Aorta (tissue), 5 donors: ENCODE results near the gene RNF180. TPM values are rescaled to one million over a fixed set of nuclear protein-coding genes. Genes with fewer than 3 reads are reported as not detected.

Experiments used
- ATAC-seq: fragments of 200-7000 bp; cut with Tn5 transposase; one replicate; pipeline ENCODE4 v1.9.1; 2022; ENCODE audit warnings: moderate library complexity; ENCODE audit not compliant: low FRiP score
- DNase-seq, 2 donors: peaks; one replicate each; pipeline ENCODE4 v3.0.0-alpha.2; 2020
- H3K27ac ChIP-seq, 2 donors: one replicate each; pipeline ENCODE4 v1.5.1; 2013; ENCODE audit warnings: low read length in 2 of 2, mild to moderate bottlenecking in 2 of 2, moderate library complexity in 2 of 2, control low read depth in 1 of 2, inconsistent platforms in 1 of 2, low read depth in 1 of 2
- H3K27me3 ChIP-seq, 2 donors: one replicate each; pipeline ENCODE4 v1.6.1; 2013; ENCODE audit warnings: control low read depth in 1 of 2, low read length in 1 of 2, mild to moderate bottlenecking in 1 of 2, moderate library complexity in 1 of 2; ENCODE audit not compliant: insufficient read depth in 2 of 2, control insufficient read depth in 1 of 2
- H3K36me3 ChIP-seq, 2 donors: one replicate each; pipeline ENCODE4 v1.6.1; 2013; ENCODE audit warnings: control low read depth in 1 of 2, low read length in 1 of 2, mild to moderate bottlenecking in 1 of 2; ENCODE audit not compliant: insufficient read depth in 2 of 2, control insufficient read depth in 1 of 2
- H3K4me1 ChIP-seq, 2 donors: one replicate each; pipeline ENCODE4 v1.6.1; 2013; ENCODE audit warnings: low read length in 2 of 2, control low read depth in 1 of 2, mild to moderate bottlenecking in 1 of 2, moderate library complexity in 1 of 2; ENCODE audit not compliant: insufficient read depth in 2 of 2, control insufficient read depth in 1 of 2
- H3K4me3 ChIP-seq, 2 donors: one replicate each; pipeline ENCODE4 v1.5.1; 2013; ENCODE audit warnings: low read length in 2 of 2, control low read depth in 1 of 2, mild to moderate bottlenecking in 1 of 2
- H3K9me3 ChIP-seq: one replicate; pipeline ENCODE4 v1.6.1; 2013; ENCODE audit warnings: mild to moderate bottlenecking, low read length; ENCODE audit not compliant: control insufficient read depth
- WGBS, 2 donors: extraction: QIAGEN DNeasy Blood & Tissue Kit; methylation state at CpG; one replicate each; pipeline ENCODE4 v1.1.7; 2013; 5-methylcytosine and 5-hydroxymethylcytosine counted together
- intact Hi-C, 2 donors: fragments of 100-400 bp; cut with DNase I; formaldehyde crosslinking; loops; one replicate each; pipeline versions ENCODE4 v1.14.2 to v1.15.0; 2022
- polyA plus RNA-seq, 2 donors: library from polyadenylated mRNA; stranded (reverse); fragments of 200-250 nt; gene quantifications; one replicate each; pipeline ENCODE4 v1.2.3, GENCODE V29; 2013
- total RNA-seq, 2 donors: library from RNA; stranded (reverse); fragmentation: NEBNext Ultra II Directional; extraction: Animal tissue kit (Norgen Biotek cat#: 25700); gene quantifications; one replicate each; pipeline ENCODE4 v1.2.1, GENCODE V29; 2021
- donor health status: healthy with polysubstance abuse.
- donor health status: Bipolar disorder and iron deficiency.
- donor health status: DM: no; HTN: no; CAD: no.
- donor health status: DM: no; HTN: no; CAD: no.
- donor health status: DM: yes; HTN: yes; CAD: no.

The RNF180 gene
- total and polyA plus RNA-seq, 4 donors = 6.1 to 44.5 (median 19.7) TPM

DNA sequence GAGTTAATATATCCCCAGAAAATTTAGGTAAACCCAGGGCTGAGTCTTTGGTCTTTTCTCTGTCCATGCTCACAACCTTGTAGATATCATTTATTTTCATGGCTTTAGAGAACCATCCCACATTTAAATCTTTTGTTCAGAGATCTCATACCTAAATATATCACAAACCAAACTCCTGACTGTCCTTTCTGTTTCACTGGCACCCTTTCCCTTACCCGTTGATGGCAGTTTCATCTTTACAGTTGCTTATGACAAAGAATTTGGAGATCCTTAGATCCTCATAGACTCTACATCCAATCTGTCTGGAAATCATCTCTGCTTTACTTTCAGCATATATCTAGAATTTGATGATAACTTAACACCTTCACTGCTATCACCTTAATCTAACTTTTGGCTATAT, 19.2 kb downstream of the RNF180 start:
- no peak for DNase-seq
- intact Hi-C loops = no loop called here
- no peak overlapping the region for H3K4me3 ChIP-seq
- H3K27ac ChIP-seq = no peak overlapping the region
- H3K36me3 ChIP-seq = no peaks in the 10 kb centered on the region
- H3K4me1 ChIP-seq = peaks cover 0 to 4% of the 10 kb centered on the region in 2 donors
- H3K27me3 ChIP-seq = no peaks in the 10 kb centered on the region
- no peaks in the 10 kb centered on the region for H3K9me3 ChIP-seq
- WGBS, 2 donors = 88 to 90% methylated on average over 1 of the region's 1 CpG
- ATAC-seq = no peak

- WGBS, 2 donors = 99 to 100% methylated on average over 1 of the region's 1 CpG
- Histone ChIP-seq H3K36me3 (no peaks in the 10 kb centered on the region), H3K4me1 (peaks cover 0 to 2% of the 10 kb centered on the region in 2 donors), H3K27me3 (no peaks in the 10 kb centered on the region), H3K4me3 (no peak overlapping the region), H3K9me3 (no peaks in the 10 kb centered on the region), H3K27ac (no peak overlapping the region)
- intact Hi-C loops = no loop called here
- no peak for DNase-seq
- ATAC-seq = no peak
These were observed 23.1 kb downstream of the RNF180 start for GRCh38 chr5:64188776-64189175.

DNA sequence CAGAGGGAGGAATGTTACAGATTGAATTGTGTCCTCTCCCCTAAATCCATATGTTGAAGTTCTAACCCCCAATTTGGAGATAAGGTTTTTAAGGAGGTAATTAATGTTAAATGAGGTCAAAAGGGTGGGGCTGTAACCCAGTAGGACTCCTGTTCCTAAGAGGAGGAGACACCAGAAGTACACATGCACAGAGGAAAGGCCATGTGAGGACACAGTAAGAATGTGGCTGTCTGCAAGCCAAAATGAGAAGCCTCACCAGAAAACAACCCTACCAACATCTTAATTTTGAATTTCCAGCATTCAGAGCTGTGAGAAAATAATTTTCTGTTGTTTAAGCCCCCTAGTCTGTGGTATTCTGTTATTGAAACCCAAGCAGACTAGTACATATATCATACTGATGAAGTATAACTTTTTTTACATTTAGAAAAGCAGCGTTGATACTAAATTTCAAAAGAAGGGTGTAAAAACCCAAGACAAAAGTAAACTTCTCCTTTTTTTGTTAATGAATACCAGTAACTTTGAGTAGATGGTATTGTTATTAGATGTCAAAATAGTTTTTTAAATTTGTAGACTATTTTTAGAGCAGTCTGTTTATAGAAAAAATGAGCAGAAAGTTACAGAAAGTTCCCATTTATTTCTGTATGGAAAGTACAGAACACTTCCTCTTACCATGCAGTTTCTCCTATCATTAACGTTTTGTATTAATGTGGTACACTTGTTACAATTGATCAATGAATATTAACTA, 25.1 kb downstream of the RNF180 start:
- H3K9me3 ChIP-seq = no peaks in the 10 kb centered on the region
- H3K27me3 ChIP-seq = no peaks in the 10 kb centered on the region
- peaks cover 1 to 2% of the 10 kb centered on the region in 2 donors for H3K4me1 ChIP-seq
- WGBS, 2 donors = 6 to 14% methylated on average over 2 of the region's 2 CpGs
- DNase-seq = no peak
- intact Hi-C loops = no loop called here
- no peaks in the 10 kb centered on the region for H3K36me3 ChIP-seq
- H3K4me3 ChIP-seq = no peak overlapping the region
- ATAC-seq = no peak
- no peak overlapping the region for H3K27ac ChIP-seq

DNA sequence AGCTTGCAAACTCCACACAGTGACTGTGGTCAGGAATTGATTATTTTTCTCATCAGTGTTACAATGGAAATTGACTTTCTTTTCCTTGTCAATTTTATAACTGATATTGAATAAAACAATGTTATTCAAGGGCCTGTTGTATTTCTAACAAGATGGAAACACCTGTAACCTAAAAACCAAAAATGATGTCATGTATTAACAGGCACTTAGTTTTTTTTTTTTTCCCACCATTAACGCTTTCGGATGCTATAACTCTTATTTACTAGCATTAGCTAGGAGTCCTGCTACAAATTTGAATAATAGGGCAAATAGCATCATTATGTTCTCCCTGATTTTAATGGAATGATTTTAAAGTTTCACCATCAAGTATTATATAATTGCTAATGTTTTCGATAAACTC, 30.3 kb downstream of the RNF180 start:
- WGBS, 2 donors = 98 to 99% methylated on average over 3 of the region's 3 CpGs
- no peak for ATAC-seq
- no peak overlapping the region for H3K27ac ChIP-seq
- intact Hi-C loops = no loop called here
- no peaks in the 10 kb centered on the region for H3K27me3 ChIP-seq
- no peaks in the 10 kb centered on the region for H3K9me3 ChIP-seq
- H3K4me3 ChIP-seq = no peak overlapping the region
- no peaks in the 10 kb centered on the region for H3K36me3 ChIP-seq
- DNase-seq = no peak
- peaks cover 0 to 6% of the 10 kb centered on the region in 2 donors for H3K4me1 ChIP-seq

- H3K27me3 ChIP-seq = no peaks in the 10 kb centered on the region
- no peak overlapping the region for H3K4me3 ChIP-seq
- 7 to 14% methylated on average over 1 of the region's 1 CpG for WGBS, 2 donors
- intact Hi-C loops = no loop called here
- no peak for DNase-seq
- H3K36me3 ChIP-seq = no peaks in the 10 kb centered on the region
- no peak for ATAC-seq
- no peak overlapping the region for H3K27ac ChIP-seq
- H3K9me3 ChIP-seq = no peaks in the 10 kb centered on the region
- H3K4me1 ChIP-seq = peaks cover 0 to 6% of the 10 kb centered on the region in 2 donors
These were observed 33.8 kb downstream of the RNF180 start for GRCh38 chr5:64199425-64199824.

GRCh38 chr5:64201996-64202395, 36.4 kb downstream of the RNF180 start:
- WGBS, 2 donors = 64 to 86% methylated on average over 1 of the region's 1 CpG
- Histone ChIP-seq H3K4me1 (peaks cover 2 to 3% of the 10 kb centered on the region in 2 donors), H3K27me3 (no peaks in the 10 kb centered on the region), H3K4me3 (no peak overlapping the region), H3K27ac (no peak overlapping the region), H3K9me3 (no peaks in the 10 kb centered on the region), H3K36me3 (no peaks in the 10 kb centered on the region)
- DNase-seq = no peak
- no peak for ATAC-seq
- intact Hi-C loops = loop anchor here in 1 of 2 donors (5.0 kb wide), 1 partner anchor 130 kb away; no protein-coding TSS in a partner anchor

- Histone ChIP-seq H3K27me3 (no peaks in the 10 kb centered on the region), H3K36me3 (no peaks in the 10 kb centered on the region), H3K9me3 (no peaks in the 10 kb centered on the region), H3K4me1 (peaks cover 2 to 3% of the 10 kb centered on the region in 2 donors), H3K27ac (no peak overlapping the region), H3K4me3 (no peak overlapping the region)
- WGBS, 2 donors = 26 to 45% methylated on average over 2 of the region's 2 CpGs
- DNase-seq (no peak), ATAC-seq (no peak)
- intact Hi-C loops = loop anchor here (1.0 to 5.0 kb wide), 3 partner anchors 58 to 134 kb away; no protein-coding TSS in a partner anchor
These were observed 41.0 kb downstream of the RNF180 start for GRCh38 chr5:64206653-64207052.

DNA sequence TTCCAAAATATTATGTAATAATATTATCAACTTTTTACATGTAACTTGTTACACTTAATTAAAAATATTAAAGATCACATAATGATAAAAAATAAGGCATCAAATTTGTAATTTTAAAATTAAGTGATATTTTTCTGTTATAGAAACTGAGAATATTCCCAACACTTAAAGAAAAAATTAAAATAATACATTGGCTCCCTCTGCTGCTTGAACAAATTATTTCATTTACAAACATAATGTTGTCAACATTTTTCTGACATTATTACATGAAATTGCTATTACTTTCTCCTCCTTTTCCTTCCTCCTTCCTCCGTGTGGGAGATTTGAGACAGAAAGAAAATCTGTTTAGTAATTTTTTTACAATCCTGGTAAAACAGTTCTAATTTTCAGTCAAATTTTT, 42.3 kb downstream of the RNF180 start:
- Histone ChIP-seq H3K4me1 (peaks cover 2 to 3% of the 10 kb centered on the region in 2 donors), H3K4me3 (no peak overlapping the region), H3K27me3 (no peaks in the 10 kb centered on the region), H3K36me3 (no peaks in the 10 kb centered on the region), H3K9me3 (no peaks in the 10 kb centered on the region), H3K27ac (no peak overlapping the region)
- 0% methylated on average over 1 of the region's 1 CpG for WGBS, 2 donors
- ATAC-seq = no peak
- intact Hi-C loops = loop anchor here (1.0 to 5.0 kb wide), 3 partner anchors 59 to 136 kb away; no protein-coding TSS in a partner anchor
- no peak for DNase-seq

GRCh38 chr5:64209353-64209752, 43.7 kb downstream of the RNF180 start:
- ATAC-seq (no peak), DNase-seq (no peak)
- no peaks in the 10 kb centered on the region for H3K27me3 ChIP-seq
- peaks cover 2 to 3% of the 10 kb centered on the region in 2 donors for H3K4me1 ChIP-seq
- intact Hi-C loops = loop anchor here in 1 of 2 donors (5.0 kb wide), 1 partner anchor 137 kb away; no protein-coding TSS in a partner anchor
- no peaks in the 10 kb centered on the region for H3K9me3 ChIP-seq
- H3K4me3 ChIP-seq = no peak overlapping the region
- H3K27ac ChIP-seq = no peak overlapping the region
- H3K36me3 ChIP-seq = no peaks in the 10 kb centered on the region
